Measurements from ENCODE around the gene CCDC33.

The CCDC33 gene

GRCh38 chr15:74208901-74209559, 27.1 kb upstream of the CCDC33 start:
- DNase-seq (ENCODE audit: low read depth): no peak

GRCh38 chr15:74209560-74209958, 26.6 kb upstream of the CCDC33 start:
- DNase-seq (ENCODE audit: low read depth): no peak

GRCh38 chr15:74209997-74210671, 26.0 kb upstream of the CCDC33 start:
- peak; percentile 55 for DNase-seq (ENCODE audit: low read depth)

GRCh38 chr15:74210729-74211128, 25.4 kb upstream of the CCDC33 start:
- DNase-seq (ENCODE audit: low read depth): no peak

GRCh38 chr15:74211656-74212055, 24.5 kb upstream of the CCDC33 start:
- no peak for DNase-seq (ENCODE audit: low read depth)

- no peak for DNase-seq (ENCODE audit: low read depth)
Measured at GRCh38 chr15:74212494-74212893, 23.6 kb upstream of the CCDC33 start.

- DNase-seq (ENCODE audit: low read depth): no peak
Measured at GRCh38 chr15:74213858-74214284, 22.3 kb upstream of the CCDC33 start.

GRCh38 chr15:74214324-74215021, 21.7 kb upstream of the CCDC33 start:
- no peak for DNase-seq (ENCODE audit: low read depth)

GRCh38 chr15:74215958-74216357, 20.2 kb upstream of the CCDC33 start:
- DNase-seq (ENCODE audit: low read depth): no peak

- DNase-seq (ENCODE audit: low read depth): no peak
Measured at GRCh38 chr15:74216949-74217348, 19.2 kb upstream of the CCDC33 start.

GRCh38 chr15:74217907-74218885, 17.9 kb upstream of the CCDC33 start:
- DNase-seq (ENCODE audit: low read depth): no peak

GRCh38 chr15:74220475-74221248, 15.5 kb upstream of the CCDC33 start:
- DNase-seq (ENCODE audit: low read depth): no peak

GRCh38 chr15:74221399-74222239, 14.5 kb upstream of the CCDC33 start:
- no peak for DNase-seq (ENCODE audit: low read depth)

GRCh38 chr15:74222240-74223119, 13.6 kb upstream of the CCDC33 start:
- DNase-seq (ENCODE audit: low read depth): no peak

- DNase-seq (ENCODE audit: low read depth): no peak
Measured at GRCh38 chr15:74225928-74226327, 10.2 kb upstream of the CCDC33 start.

GRCh38 chr15:74226761-74227540, 9.2 kb upstream of the CCDC33 start:
- DNase-seq (ENCODE audit: low read depth): no peak

GRCh38 chr15:74227968-74228722, 8.0 kb upstream of the CCDC33 start:
- no peak for DNase-seq (ENCODE audit: low read depth)

- no peak for DNase-seq (ENCODE audit: low read depth)
Measured at GRCh38 chr15:74228723-74229081, 7.4 kb upstream of the CCDC33 start.

All from stromal cell of bone marrow (primary cell).